Measurements from ENCODE around the gene FCHSD2.
"Not testable (repeated sequence)": the region's sequence is repeated elsewhere in the genome, so short reads cannot be mapped to it uniquely, and the experiment has no call there.

The FCHSD2 gene

GRCh38 chr11:73147771-73148681 is 5.9 kb upstream of the FCHSD2 start:
- no peak for DNase-seq

- no peak for DNase-seq
Observed at GRCh38 chr11:73145986-73146575, 4.0 kb upstream of the FCHSD2 start.

DNA sequence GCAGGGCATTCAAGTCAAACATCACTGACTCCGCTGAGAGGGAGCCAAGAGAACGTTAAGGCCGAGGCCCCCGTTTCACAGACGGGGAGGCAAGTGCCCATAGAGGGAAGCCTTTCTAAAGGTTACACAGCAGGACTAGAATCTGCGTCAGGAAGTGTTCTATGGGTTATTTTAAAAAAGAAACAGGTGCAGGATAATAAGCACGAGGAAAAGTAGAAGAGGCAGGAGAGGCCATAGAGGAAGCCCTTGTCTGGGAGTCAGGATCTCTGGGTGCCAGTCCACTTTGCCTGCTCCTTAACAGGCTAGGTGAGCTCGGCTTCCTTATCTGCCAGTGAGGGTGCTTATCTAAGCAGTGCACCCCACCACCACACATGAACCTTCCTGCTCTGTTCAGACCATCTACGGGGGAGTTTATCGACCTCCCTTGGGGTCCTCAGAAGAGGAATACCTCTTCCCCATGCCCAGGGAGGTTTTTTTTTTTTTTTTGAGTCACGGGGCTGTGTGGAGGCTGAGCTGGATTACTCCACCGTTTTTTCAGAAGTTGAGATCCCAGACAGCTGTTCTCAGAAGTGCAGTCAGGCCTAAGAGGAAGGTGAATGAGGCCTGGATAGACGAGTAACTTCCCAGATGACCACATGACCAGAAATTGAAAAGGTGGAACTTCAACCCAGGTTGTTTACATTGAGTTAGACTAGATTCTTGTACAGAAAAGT is 1.2 kb upstream of the FCHSD2 start:
- DNase-seq, result no peak

GRCh38 chr11:73141309-73142127 is 600 bp downstream of the FCHSD2 start:
- no peak for DNase-seq

GRCh38 chr11:73141031-73141308 is 1.1 kb downstream of the FCHSD2 start:
- peak; percentile 4 for DNase-seq

- DNase-seq, result no peak
Observed at GRCh38 chr11:73140213-73141030, 1.7 kb downstream of the FCHSD2 start.

DNA sequence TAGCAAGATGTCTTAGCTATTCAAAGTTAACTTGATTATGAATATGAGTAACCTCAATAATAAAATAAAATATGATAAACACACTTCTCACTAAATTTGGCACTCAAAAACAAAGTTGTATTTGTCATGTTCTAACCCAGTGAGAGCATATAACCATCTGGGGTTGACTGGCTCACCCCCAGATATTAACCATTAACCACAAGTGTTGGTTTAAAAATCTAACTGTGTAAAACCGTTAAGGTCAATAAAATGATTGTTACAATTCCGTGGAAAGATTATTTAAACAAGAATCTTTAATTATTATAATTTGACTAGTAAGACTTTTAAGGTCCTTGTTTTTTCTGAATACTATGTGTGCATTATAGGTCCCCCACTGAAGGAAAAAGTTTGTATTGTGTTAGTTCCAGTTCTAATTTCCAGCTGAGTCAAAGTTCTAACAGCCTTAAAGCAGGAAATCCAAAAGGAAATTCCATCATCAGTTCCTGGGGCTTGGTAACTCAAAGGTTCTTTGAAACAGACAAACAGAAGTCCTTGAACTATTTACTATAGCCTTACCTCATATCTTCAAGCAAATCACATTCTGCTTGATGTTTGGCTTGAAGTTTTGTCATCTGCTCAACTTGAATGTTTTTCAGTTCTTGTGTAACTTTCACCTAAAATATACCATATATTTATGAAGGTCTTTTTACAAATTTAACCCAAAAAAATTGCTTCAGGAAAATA is 2.5 kb downstream of the FCHSD2 start:
- DNase-seq, result no peak

GRCh38 chr11:73137944-73138274 is 4.2 kb downstream of the FCHSD2 start:
- DNase-seq, result no peak

DNA sequence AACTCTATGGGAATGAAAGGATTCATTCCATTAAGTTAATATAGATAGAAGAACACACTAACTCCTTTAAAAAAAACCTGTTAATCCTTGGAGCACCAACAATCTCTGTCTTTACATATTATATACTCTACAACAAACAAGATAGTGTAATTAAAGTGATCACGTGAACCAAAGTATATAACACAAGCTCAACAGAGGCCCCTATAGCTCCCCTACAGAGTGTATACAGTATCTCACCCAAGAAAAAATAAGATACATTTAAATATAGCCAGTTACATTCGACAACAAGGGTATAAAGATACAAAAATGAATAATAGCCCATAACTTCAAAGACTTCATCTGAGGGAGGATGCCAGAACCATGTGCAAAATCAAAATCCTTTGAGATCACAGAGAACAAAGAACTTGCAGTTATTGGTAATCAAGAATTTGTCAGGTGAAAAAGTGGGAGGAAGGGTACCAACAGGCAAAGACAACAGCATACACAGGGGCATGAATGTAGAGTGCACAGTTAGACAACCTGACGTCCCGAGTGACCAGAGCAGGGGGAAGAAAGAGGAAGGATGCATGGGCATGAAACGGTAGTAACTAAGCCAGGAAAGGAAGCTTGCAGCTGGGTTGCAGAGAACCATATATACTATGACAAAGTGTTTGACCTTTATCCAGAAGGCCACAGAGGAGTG is 4.7 kb downstream of the FCHSD2 start:
- no peak for DNase-seq

GRCh38 chr11:73136722-73137121 is 5.4 kb downstream of the FCHSD2 start:
- DNase-seq, result not testable (repeated sequence)

DNA sequence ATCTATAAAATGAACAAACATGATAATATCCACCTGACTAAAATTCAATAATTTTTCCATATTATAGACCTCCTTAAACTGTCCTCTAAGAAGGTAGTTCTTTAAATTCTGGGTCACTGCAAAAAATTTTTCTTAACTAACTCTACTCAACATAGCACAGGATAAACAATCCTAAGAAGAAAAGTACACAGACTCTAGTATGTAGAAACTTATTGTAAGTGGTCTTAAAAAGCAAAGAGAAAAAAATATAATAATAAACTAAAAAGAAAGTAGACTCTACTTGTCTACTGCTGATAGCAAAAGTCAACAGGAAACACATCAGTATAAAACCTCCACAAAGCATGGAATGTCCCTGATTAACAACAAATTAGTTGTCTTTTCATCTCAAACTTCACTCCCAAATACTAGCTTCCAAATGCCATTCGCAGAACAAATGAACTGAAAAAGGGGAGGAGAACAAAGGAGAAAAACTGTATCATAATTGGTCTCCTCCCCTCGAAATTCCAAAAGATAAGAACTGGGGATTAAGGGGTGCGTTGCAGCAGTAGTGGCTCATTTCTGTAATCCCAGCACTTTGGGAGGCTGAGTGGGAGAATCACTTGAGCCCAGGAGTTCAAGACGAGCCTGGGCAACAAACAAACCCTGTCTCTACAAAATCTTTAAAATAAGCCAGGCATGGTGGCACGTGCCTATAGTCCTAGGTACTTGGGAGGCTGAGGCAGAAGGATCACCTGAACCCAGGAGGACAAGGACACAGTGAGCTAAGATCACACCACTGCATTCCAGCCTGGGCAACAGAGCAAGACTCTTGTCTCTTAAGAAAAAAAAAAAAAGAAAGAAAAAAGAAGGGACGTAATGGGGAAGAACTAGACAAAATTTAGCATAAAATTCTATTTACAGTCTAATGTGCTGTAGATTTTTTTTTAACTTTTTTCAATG is 6.5 kb downstream of the FCHSD2 start:
- no peak for DNase-seq

DNA sequence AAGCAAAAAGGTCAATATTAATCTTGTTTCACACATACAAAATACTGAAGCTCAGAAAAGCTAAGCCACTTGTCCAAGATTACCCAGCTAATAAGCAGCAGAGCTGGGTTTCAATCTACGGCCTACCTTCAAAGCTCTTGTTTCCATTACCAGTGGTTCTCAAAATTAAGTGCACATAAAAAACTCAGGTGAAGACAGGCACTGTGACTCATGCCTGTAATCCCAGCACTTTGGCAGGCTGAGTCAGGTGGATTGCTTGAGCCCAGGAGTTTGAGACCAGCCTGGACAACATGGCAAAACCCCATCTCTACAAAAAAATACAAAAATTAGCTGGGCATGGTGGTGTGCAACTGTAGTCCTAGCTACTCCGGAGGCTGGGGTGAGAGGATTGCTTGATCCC is 9.8 kb downstream of the FCHSD2 start:
- DNase-seq, result not testable (repeated sequence)

DNA sequence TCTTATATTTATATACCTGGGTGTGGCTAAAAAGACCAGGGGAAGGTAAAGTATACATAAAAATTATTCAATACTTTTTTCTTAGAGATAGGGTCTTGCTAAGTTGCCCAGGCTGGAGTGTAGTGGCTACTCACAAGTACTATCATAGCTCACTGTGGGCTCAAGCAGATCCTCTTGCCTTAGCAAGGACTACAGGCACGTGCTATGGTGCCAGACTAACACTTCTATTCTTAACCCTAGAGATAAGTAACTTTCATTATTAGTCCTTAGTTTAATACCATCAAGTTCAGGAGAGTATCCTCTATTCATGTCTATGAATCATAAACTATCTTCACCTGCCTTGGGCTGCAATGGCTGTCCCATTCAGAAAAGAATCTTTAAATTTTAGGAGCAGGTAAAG is 11.9 kb downstream of the FCHSD2 start:
- DNase-seq, result no peak

- no peak for DNase-seq
Observed at GRCh38 chr11:73129198-73129597, 12.9 kb downstream of the FCHSD2 start.

- DNase-seq, result no peak
Observed at GRCh38 chr11:73126804-73127480, 15.2 kb downstream of the FCHSD2 start.

- no peak for DNase-seq
Observed at GRCh38 chr11:73124800-73125199, 17.3 kb downstream of the FCHSD2 start.

DNA sequence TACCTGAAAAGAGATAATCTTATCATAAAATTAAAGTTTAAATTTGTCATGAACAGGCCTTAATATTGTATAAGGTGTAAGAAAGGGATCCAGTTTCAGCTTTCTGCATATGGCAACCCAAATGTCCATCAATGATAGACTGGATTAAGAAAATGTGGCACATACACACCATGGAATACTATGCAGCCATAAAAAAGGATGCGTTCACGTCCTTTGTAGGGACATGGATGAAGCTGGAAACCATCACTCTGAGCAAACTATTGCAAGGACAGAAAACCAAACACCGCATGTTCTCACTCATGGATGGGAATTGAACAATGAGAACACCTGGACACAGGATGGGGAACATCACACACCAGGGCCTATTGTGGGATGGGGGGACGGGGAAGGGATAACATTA is 18.2 kb downstream of the FCHSD2 start:
- DNase-seq, result not testable (repeated sequence)

DNA sequence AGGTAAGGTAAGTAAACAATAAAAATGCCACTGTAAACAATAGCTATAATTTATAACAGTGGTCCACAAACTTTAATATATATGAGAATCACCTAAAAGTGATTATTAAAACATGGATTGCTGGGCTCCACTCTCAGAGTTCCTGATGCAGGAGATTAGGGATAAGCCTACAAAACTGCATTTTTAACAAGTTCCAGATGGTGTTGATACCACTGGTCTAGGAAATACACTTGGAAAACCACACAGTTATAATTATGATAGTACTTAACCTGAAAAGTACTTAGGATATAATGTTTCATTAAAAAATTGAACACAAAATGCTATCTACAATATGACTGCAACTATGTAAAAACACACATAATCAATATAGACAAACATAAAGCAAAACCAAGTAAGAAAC is 20.4 kb downstream of the FCHSD2 start:
- DNase-seq, result no peak

DNA sequence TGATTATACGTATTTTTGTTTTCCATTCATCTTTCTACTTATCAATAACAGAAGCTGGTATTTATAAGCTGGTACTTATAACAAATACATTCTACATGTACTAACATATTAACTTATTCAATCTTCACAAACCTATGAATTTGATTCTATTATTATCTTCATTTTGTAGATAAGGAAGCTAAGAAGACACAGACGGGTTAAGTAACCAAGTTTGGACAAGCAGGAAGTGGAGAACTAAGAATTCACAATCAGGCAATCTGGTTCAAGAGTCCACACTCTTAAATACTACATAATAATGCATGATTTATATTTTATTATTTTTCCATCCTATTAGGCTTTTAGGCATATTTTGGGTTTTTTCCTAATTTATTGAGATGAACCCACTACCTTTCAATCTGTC is 25.0 kb downstream of the FCHSD2 start:
- no peak for DNase-seq
